HG03095 (cell line): ENCODE data around the gene RNF5.
"Not testable (repeated sequence)": the region's sequence is repeated elsewhere in the genome, so short reads cannot be mapped to it uniquely, and the experiment has no call there.

Experiments used
- ATAC-seq: cut with Tn5 transposase; IDR thresholded peaks from one replicate; pipeline ENCODE4 v1.9.1; 2021; ENCODE audit warnings: moderate library complexity; ENCODE audit not compliant: unreplicated experiment

The RNF5 gene

DNA sequence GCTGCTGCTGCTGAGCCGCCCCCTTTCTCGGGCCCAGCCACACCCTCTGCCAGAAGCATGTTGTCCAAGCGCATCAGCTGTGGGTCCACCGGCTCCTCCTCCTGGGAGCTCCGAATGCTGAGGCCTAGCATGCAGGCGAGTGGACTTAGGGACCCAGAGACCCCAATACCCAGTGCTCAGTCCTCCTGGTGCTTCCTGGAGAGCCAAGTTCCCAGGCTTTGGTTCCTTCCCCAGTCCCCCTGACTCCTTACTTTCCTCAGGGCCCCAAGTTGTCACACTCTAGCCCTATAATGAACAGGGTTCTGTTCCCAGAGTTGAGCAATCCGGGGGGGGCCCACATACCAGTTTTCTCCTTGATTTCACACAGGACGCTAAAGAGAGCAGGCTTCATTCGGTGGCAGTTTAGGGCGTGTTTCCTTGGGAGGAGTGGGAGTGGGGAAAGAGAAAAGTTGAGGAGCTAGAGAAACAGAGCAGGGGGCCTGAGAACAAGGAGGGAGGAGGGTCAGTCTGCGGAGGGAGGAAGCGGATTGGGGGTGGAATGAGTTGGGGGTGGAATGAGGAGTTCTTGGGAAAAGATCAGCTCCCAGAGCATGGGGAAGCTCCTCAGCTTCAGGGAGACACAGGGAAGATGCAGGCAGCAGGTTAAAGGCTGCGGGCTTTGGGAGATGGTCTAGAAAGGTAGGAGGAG is 10.3 kb downstream of the RNF5 start:
- no peak for ATAC-seq

DNA sequence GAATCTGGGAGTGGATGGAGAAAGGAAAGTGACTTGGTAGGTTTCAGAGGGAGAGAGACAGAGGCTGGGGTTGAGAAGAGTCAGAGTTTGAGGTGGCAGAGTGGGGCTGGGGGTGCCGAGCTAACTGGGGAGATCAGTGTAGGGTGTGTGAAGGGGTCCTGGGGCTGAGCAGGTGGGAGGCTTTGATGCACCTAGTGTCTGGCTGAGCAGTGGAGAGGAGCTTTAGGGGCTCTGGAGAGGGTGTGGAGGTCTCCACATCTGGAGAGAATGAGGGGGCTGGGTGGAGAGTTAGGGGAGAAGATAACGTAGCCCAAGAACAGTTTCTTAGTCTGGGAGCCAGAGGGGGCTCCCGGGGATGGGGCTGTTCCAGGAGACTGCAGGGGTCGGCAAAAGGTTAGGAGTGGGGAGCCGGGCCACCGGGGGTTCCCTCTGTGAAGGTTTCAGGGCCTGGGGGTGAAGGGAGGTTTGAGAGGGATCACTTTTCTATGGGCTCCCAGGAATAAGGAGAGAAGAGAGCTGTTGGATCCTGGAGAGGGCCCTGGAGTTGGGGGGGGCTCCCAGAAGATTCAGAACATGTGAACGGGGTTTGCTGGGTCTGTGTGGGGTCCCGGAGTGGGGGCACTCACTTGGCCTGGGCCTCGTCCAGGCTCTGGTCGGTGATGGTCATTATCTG is 11.0 kb downstream of the RNF5 start:
- no peak for ATAC-seq

DNA sequence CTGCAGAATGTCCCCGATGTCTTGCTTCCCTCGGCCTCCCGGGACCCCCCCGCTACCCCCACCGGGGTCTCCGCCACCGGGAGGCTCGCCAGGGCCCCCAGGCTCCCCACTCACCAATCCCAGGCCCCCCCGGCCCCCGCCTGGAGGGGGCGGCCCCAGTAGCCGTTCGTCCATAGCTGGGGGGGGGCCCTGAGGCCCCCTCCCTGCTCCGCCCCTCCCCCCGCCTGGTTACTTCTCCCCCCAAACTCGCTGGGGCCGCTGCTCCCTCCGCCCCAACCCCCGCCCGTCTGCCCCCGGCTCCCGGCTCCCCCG is 11.5 kb downstream of the RNF5 start:
- ATAC-seq = no peak

DNA sequence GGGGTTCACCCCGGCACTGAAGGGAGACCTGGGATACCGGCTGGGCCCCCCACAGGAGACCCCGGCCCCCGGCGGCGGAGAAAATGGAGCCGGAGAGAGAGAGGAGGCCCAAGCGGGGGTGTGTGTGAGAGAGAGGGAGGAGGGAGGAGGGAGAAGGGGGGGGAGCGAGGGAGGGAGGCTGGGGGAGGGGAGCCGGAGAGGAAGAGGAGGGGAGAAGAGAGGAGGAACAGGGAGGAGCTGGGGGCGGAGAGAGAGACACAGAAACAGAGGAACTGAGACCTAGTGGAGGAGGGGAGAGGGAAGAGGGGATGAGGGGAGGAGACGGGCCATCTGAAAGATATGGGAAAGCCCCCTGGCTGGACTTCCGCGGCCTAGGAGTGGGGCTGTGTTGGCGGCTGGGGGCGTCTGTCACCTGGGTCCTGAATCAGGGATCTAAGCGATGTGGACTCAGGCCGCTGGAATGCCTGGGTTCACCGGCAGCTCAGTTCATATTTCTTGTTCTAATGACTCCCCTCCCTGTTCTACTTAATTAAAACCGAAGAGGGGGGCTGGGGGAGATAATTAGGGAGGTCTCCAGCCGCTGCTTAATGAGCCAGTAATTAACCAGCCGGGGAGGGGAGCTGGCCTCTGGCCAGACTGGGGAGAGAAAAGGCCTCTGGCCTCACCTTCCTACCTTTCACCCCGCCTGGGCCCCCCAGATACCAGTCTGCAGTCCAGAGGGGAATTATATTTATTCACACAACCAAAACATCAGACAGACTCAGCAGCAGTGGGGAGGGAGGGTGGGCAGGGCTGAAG is 12.0 kb downstream of the RNF5 start, which contains the start of gene PBX2:
Gene PBX2, minus strand, starts transcription at position 149 of the 798 bp plus-strand sequence. CDS start 287 bp downstream, outside the sequence.
- ATAC-seq = peak; percentile 52

DNA sequence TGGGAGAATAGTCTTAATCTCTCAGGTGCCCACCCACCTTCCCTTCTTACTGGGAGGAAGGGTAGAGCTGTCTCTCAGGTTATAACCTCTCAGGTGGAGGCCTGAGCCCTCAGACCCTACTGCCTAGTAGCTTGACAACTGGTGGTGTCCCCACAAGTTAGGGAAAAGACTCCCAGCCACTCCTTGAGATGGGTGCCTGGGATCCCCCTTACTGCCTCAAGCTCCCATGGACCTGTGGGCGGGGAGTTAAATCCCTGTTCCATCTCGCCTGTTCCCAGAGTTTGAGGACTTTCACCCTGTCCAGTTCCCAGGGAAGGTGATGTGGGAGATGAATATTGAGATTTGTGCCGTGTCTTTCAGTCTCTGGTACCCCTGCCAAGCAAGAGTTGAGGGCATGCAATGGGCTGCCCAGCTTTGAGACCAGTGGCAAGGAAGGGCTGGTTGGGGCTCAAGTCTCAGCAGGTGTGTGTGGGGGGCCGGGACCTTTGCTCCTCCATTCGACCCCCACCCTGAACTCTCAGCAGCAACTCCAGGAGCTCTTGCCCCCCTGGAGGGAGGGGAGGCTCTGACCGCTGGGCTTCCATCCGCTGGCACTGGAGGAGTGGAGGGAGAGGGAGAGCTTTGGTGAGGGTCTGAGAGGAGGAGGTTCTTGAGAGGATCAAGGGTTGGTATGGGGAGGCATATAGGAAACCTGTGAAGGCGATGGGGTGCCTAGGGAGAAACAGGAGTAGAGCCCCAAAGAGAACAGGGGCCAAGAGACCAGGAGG is 12.9 kb downstream of the RNF5 start:
- no peak for ATAC-seq

DNA sequence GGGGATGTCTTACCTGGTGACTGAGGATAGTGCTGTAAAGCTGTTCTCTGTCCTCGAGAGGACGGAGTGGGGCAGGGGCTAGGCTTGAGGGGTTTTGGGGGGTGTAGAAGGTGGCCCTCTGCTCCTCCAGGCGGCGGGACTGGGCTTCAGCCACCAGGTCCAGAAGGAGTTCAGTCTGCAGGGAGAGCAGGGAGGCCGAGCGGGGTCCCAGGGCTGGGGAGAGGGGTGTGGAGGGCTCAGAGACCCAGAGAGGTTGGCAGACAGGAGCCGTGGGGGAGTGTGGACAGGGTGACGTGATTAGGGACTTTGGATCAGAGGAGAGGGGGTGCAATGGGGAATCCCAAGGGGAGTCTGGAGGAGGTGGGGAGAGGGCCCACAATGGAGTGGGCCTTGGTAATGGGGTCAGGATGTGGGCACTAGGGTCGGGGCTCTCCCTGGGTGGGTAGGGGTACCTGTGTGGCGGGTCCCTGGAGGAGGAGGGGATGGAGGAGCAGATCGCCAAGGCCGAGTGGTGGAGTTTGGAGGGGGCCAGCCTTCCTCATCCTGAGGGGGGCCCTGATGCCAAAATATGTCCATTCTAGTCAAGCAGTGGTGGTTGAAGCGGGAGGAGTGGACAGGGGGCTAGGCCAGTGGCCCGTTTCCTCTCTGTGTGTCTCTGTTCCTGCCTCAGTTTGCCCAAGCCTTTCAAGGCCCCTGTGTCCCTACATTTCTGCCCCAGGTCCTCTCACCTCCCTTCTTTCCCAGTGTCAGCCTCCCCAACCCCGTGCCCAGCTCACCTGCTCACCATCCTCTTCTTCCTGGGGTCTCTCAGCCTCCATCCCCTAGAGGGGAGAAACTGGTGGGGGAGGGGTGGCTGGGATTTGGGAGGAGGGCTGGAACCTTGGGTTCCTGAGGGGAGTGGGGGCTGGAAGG is 13.7 kb downstream of the RNF5 start:
- no peak for ATAC-seq

DNA sequence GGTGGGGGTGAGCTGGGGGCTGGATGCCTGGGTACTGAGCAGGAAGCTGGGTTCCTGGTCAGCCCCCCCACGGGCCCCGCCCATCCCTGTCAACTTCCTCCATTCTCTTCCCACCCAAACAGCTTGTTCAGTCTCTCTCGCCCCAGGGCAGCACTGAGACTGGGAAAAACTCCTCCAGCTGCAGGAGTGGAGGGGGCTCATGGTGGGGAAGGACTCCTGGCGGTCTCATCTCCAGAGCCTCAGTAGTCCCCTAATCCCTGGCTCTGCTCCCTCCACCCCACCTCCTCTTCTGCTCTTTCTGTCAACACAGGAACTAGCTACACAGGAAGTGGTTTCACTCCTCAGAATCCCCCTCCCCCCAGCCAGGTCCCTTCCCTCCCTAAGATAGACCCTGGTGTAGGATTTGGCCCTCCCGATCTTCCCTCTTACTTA is 14.4 kb downstream of the RNF5 start, which contains the start of gene GPSM3:
Gene GPSM3, minus strand, starts transcription at position 36 of the 432 bp plus-strand sequence. CDS start 130 bp downstream, outside the sequence.
- ATAC-seq = no peak

DNA sequence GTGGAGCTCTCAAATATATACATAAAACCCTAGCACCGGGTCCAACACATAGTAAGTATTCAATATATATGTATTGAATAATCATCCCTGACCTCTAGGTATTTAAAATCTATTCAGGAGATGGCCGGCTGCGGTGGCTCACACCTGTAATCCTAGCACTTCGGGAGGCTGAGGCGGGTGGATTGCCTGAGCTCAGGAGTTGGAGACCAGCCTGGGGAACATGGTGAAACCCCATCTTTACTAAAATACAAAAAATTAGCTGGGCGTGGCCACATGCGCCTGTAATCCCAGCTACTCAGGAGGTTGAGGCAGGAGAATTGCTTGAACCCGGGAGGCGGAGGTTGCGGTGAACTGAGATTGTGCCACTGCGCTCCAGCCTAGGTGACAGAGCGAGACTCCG is 14.9 kb downstream of the RNF5 start:
- not testable (repeated sequence) for ATAC-seq

DNA sequence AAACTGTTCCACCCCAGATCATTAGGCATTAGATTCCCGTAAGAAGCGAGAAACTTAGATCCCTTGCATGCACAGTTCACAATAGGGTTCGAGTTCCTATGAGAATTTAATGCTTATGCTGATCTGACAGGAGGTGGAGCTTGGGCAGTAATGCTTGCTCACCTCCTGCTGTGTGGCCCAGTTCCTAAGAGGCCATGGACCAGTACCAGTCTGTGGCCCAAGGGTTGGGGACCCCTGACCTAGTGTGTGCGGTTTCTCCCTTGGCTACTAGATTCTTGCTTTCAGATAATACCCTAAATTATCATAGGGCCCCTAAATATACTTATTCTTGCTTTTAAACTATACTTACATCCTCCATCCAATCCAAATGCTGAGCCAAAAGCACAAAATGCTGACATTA is 16.2 kb downstream of the RNF5 start:
- ATAC-seq = no peak

DNA sequence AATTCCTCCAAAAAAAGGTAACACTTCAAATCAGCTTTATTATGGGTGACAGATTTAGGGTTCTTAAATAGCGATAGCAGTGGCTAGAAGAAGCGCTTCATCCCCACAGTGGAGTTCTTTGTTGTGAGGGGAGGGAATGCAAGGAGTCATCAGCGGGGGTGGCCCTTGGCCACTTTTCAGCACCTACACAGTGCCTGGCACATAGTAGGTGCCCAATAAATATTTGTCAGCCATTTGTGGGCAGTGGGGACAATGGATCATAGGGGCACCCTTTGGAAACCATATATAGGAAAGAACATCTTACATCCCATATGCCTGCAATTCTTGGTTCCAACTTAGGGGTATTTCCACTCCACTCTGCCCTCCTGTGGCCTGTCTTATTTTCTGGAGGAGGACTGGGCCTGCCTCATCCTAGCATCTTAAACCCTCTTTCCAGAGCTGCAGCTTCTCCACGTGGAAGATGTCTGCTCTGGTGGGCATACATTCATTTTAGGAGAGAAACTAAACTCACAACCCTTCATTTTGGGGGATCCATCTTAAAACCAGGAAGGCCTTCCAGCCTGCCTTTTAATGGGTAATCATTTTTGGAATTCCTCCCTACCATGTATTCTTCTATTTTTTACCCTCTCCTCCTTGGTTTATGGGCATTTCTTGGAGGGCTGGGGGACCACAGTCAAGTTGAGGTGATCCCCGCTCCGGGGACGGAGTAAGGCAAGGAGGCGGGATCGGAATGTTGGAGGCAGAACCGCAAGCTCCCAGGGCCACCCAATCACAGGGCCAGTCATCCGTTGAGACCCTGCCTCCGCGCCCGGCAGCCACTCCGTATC is 16.8 kb downstream of the RNF5 start:
- ATAC-seq = no peak

DNA sequence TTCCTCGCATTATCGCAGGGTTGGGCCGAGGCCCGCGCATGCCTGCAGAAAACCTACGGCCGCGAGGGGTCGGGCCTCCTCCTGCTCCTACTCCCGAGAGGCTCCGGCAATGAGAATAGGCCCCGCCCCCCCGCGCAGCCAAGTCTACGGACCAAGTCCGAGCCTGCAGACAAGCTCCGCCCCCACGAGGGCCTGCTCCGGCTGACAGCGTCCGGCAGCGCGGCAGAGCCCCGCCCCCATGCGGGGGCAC is 17.4 kb downstream of the RNF5 start:
- no peak for ATAC-seq

DNA sequence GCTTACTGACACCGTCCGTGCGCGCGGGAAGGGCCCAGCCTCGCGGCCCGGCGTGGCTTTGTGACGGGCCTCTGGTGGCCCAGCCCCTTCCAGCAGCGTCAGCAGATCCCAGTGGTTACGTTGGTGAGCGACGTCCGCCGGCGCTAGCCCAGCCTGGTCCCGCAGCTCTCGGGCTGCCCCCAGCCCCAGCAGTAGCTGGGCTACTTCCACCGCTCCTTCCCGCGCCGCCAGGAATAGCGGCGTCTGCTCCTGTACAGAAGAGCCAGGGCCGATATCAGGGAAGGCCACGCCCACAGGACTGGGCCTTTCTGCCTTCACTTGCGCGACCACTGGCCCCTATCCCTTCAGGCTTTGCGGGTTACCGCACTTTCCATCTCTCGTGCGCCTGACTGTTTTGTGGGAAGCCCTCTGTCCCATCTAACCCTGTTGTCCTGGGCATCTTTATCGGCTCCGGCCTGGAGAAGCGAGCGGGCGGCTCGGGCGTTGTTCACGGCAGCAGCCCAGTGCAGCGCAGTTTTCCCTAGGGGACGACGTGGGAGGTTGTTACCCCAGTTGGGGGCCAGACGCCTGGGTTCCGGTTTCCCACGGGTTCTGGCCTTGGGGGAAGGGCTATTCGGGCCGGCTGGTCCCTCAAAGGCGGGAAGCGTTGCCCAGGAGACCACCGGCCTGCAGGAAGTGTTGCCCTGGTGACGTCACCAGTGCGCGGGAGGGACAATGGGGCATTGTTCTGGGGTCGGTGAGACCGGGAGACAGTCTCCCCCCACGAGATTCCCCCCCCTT is 17.9 kb downstream of the RNF5 start:
- ATAC-seq = peak; percentile 64

DNA sequence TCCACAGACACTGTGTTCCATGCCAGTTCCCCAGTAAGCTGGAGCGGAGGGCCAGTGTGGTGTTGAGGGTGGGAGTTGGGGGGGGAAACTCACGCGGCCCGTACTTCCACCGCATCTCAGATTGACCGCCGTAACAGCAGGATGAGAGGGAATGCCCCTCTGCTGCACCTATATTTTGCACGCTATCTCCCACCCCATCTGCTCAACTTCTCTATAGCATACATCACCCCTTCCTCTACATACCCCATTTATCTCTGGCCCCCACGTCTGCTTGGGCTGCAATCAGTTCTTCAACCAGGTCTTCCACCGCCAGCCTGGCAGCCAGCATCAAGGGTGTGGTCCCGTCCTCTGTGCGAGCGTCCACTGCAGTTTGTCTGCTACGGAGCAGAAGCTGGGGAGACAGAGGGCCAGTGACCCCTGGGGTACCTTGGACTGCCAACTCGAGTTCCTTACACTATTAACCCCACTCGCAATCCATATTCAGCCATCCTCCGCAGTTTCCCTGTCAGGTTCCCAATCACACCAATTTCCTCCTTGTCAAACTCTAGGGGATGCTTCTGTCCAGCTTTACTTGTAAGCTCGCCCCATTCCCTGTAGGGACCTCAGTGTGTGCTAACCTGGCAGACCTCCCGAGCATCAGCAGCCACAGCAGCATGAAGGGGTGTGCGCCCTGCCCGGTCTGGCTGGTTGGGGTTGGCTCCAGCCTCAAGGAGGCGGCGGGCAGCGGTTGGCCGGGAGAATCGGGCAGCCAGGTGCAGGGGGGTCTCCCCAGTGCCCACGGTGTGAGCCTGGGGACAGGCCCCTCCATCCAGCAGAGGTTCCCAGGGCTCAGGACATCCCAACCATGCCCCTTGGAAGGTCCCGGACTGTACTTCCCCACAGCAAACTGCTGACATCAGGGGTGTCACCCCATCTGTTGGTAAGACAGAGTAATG is 18.7 kb downstream of the RNF5 start:
- no peak for ATAC-seq

DNA sequence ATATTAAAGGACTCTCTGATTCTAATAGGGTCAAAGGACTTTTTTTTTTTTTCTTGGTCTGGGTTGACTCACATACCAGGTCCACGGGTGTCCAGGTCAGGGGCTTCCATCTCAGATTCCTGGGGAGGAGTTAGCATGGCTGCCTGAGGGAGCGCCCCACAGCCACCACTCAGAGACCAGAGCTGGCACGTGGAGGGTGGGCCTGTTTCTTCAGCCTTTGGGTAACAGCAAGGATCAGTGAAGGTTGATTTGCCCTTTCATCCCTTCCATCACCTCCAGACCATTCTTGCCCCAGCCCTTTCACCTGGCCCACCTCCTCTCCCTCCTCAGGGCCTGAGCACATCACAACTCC is 20.1 kb downstream of the RNF5 start:
- ATAC-seq = no peak

DNA sequence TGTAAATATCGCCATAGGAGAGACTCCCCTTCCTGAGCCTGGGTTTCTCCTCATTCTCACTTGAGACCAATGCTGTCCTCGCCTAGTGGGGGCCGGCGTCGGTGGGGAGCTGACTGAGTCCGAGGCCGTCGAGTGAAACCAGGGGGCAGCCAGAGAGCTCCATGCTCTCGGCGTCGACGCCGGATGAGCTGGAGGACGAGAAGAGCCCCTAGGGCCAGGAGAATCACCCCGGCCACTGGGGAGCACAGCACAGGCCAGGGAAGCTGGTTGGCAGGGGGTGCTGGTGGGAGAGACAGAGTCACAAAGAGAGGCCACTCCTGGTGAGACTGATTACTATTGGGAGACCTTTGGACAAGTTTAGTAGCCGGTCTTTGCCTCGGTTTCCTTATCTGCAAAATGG is 20.7 kb downstream of the RNF5 start:
- no peak for ATAC-seq

DNA sequence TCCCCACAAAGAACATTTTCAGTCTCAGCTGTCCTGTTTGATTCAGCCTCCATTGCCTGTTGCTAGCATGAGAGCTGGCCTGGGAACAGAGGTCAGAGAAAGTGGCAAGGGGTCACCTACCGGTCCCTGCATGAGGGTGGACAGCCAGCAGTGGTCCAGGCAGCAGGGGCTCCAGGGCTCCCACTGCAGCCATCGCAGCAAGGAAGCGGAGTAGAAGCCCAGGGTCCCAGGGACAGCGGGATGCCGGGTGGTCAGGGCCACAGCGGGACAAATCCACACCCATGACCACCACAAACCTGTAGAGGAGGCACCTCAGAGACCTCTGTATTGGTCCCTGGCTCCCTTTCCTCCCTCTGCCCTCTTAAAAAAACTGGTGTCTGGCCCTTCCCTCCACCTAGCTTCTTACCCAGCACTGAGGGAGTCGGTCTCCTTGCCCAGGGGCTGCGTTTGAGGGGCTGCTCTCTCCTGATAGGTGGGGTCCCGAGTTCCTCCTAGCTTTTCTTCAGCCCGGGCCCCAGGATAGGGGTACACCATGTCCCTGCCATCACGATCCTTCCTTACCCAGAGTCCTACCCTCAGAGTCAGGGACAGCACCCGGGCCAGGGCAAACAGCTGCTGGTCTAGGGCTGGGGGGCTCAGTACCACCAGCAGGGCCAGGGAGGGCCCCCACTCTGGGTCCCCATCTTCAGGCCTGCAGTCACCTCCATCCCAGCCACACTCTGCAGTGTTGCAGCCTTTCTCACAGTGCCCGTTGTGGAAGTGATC is 22.7 kb downstream of the RNF5 start:
- no peak for ATAC-seq

DNA sequence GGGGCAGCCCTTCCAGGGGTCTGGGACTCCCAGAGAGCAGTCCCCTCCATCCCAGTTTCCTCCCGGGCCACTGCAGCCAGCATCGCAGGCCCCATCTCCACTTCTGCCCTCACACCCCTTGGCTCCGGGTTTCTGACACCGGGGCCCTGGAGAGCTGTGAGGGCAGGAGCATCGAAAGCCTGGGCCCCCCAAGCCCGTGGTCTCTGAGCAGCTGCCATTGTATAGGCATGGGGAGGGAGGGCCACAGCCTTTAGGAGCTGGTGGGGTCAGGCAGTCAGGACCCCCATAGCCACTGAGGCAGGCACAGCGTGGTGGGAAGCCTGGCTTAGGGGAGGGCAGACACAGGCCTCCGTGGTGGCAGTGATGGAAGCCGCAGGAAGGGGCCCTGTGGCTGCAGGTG is 24.0 kb downstream of the RNF5 start:
- ATAC-seq = no peak
